CD4-positive, alpha-beta T cell treated with Interleukin-4 for 1 hour (primary cell): ENCODE measurements around the gene FRMD5.
A peak's percentile ranks its signal among the peaks of the same experiment; 100 is the strongest.
"Not testable (repeated sequence)": the region's sequence is repeated elsewhere in the genome, so short reads cannot be mapped to it uniquely, and the experiment has no call there.

Experiments used
- DNase-seq, 2 donors: peaks; one replicate each; pipeline ENCODE4 v3.0.0-alpha.2; 2020 to 2022

The FRMD5 gene

GRCh38 chr15:44029003-44029402 is 166.1 kb downstream of the FRMD5 start:
- no peak for DNase-seq

- no peak for DNase-seq
Observed at GRCh38 chr15:44028349-44028748, 166.7 kb downstream of the FRMD5 start.

DNA sequence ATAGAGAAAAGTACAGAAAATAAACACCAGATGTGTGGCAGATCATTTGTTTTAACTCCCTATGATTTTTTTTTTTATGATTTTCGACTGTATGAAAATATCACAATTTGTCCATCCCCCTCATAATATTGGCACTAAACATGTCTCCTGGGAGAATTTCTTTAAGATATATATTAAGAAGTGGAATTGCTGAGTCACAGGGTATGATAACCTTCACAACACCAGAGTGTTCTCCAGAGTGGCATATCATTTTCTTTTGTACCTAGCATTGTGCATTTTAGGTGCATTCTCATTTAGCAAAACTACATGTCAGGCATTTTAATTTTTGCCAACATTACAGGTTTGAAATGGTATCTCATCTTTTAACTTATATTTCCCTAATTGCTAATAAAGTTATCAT is 170.9 kb downstream of the FRMD5 start:
- DNase-seq, result no peak

DNA sequence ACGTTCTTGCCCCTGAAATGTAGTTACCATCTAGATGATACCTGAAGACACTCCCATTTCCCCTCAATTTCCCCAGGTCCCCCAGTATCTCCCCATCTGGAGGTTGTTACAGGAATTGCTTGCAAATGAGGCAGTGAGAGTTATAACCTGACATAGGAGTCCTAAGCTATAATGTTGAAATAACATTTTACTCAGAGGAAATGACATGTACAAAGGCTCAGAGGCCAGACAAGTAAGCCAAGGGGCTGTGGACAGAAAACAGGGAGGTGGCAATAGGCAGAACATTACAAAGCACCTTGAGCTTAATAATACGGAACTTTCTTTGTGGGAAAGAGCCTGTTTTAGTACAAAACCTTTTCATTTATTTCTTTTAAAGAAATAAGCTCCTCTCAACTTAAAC is 171.9 kb downstream of the FRMD5 start:
- DNase-seq, result no peak

DNA sequence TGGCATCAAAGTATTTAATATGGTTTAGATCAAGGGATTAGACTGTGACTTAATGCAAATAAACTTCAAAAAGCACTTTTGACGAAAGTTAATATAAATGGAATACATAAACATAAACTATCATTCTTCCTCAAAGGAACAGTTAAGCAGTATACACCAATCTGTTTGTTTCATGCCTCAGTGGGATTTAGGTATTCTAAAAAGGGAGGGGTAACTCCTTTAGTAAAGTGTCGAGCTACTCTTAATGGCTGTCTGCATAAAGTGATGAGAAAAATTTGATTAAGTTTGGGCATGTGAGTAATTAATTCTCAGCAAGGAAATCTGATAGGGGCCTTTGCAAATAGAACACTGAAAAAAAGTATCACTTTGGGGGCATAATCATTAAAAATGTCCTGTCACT is 176.9 kb downstream of the FRMD5 start:
- DNase-seq, result no peak

DNA sequence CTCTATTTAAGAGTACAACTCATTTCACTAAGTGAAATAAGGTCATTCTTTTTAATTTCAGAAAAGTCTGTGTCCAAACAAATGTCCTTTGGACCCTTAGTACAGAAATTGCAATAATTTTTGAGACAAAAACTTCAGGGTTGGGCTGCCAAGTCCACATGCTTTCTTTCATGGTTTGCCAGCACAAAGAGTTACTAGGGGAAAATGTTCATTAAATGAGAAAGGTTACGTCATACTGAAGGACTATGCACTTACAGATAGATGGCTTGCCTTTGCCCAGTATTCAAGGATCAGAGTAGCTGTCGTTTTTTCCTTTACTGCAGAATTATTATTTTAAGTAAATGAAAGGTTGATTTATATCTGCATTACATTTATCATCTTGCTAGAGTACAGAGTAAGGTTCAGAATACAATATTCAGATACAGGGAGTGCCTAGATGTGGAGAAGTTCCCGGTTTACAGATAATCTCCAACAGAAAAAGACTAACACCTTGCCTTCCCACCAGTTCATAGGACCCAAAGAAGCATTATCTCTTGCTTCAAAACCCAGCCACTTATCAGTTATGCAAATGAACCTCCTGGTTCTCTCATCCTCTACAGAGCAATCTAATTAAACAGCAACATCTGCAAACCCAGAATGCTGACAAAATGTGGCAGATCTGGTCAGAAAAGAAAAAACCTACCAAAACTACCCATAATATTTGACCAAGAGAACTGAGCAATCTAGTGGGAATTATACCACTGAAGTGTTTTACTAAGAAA is 179.3 kb downstream of the FRMD5 start:
- no peak for DNase-seq

DNA sequence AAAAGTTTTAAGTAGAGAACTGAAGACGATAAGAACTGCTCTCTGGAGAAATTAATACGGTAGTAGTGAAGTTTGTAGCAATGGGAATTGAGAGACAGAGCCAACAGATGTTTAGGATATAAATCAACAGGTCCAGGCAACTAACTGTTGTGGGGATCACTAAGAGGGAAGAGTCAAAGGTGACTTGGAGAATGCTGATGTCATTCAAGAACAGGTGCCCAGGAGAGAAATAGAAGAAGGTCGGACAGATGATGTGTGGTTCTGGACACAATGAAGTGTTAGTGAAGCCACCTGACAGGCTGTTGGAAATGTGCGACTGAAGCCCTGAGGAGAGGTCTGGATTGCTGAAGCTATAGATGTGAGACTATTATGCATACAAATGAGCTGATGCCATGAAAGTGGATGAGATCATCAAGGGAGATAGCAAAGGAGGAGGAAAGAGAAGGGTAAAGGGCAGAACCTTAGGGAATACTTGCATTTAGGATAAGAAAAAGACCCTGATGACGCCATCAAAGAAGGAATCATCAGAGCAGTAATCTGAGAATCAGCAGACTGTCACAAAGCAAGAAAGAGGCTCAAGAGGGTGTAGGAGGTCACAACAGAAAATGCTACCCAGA is 183.7 kb downstream of the FRMD5 start:
- DNase-seq, result no peak

- DNase-seq, result no peak
Observed at GRCh38 chr15:44010089-44010488, 185.0 kb downstream of the FRMD5 start.

DNA sequence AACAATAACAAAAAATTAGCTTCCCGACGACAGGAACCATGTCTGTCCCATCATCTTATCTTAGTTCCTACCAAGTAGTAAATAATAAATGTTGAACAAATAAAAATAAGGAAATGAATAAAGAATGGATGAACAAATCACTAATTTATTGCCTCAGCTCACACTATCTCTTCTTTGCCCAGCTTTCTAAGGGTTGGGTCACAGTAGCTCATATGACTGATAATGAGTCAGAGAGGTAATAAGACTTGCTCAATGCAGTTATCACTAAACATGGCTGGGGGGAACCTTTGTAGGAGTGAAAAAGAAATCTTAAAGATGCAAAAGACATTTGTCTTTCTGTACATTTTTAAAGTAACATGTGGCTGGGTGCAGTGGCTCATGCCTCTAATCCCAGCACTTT is 186.0 kb downstream of the FRMD5 start:
- no peak for DNase-seq

DNA sequence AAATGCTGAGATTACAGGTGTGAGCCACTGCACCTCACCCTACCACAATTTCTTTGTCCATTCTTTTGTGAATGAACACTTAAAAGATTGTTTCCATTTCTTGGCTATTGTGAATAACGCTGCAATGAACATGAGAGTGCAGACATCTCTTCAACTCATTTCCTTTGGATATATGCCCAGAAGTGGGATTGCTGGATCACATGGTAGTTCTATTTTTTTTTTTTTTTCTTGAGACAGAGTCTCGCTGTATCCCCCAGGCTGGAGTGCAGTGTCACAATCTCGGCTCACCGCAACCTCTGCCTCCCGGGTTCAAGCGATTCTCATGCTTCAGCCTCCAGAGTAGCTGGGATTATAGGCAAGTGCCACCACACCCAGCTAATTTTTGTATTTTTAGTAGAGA is 194.8 kb downstream of the FRMD5 start:
- DNase-seq, result not testable (repeated sequence)

GRCh38 chr15:43998607-43999006 is 196.5 kb downstream of the FRMD5 start:
- DNase-seq, result no peak

DNA sequence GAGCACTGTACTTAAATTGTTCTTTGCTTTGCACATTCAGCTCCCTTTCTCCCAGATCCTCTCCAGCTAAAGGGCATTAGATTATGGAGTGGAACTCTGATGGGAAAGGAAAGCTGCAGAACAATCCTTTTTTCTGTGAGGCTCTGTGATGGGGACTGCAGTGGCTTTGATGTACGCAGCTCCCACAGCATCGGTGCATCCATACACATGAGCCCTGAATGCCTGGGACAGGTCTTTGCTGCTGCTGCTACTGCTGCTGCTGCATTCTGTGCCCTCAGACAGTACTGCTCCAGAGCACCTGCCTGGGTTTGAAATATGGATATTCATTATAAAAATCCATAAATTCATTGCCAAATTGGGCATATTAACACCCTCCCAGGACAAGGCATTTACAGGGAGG is 203.9 kb downstream of the FRMD5 start:
- no peak for DNase-seq

DNA sequence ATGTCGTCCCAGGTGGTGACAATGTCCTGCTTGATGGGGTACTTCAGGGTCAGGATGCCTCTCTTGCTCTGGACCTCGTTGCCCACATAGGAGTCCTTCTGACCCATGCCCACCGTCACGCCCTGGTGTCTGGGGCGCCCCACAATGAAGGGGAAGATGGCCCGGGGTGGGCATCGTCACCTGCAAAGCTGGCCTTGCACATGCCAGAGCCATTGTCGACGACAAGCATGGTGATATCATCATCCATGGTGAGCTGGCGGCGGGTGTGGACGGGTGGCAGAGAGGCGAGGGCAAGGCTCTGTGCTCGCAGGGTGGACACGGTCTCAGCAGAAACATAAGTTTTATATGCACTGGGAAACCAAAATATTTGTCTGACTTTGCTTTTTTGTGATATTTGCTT is 205.1 kb downstream of the FRMD5 start:
- DNase-seq, result no peak

DNA sequence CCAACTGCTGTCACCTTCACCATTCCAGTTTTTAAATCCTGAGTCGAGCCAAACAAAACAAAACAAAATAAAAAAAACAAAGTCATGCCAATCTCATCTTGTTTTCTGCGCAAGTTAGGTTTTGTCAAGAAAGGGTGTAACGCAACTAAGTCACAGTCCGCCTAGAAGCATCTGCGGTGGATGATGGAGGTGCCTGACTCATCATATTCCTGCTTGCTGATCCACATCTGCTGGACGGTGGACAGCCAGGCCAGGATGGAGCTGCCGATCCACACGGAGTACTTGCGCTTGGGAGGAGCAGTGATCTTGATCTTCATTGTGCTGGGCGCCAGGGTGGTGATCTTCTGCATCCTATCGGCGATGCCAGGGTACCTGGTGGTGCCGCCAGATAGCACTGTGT is 206.2 kb downstream of the FRMD5 start:
- no peak for DNase-seq

DNA sequence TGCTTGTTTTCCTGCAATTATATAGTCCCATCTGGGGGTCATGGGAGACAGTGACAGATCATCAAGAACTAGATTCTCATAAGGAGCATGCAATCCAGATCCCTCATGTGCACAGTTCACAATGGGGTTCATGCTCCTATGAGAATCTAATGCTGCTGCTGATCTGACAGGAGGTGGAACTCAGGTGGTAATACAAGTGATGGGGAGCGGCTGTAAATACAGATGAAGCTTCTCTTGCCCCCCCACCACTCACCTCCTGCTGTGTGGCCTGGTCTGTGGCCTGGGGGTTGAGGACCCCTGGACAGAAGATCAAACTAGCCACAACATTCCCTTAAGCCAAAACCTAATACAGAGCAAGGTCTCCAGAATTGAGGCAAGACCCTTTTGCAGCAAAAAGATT is 207.1 kb downstream of the FRMD5 start:
- DNase-seq, result no peak

DNA sequence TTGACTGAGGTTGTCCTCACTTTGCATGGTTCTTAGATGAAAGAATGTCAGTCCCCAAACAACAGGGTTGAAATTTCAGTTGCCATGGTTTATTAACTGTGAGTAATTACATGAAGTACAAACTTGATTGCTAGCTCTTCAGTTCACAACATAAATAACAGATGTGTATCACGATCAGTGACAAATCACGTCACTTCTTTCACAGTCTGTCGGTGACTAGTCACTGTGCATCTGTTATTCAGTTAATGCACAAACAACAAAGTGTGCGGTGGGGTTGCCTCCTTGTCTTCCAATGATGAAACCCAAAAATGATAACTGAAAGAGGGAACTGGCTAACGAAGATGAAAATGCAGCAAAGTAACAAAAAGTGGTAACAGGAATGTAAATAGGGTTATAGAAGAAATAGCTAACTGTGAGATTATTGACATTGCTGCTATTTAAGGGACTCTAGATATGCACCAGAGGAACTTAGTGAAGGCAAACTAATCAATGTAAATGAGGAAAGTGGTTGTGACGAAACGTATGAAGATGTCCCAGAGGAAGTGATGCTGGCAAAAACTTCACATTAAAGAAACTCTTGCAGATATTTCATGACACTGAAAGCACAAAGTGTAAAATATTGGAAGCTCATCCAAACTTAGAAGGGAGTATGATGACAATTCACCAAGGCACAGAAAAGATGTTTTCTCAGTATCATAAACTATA is 208.9 kb downstream of the FRMD5 start:
- DNase-seq, result no peak

DNA sequence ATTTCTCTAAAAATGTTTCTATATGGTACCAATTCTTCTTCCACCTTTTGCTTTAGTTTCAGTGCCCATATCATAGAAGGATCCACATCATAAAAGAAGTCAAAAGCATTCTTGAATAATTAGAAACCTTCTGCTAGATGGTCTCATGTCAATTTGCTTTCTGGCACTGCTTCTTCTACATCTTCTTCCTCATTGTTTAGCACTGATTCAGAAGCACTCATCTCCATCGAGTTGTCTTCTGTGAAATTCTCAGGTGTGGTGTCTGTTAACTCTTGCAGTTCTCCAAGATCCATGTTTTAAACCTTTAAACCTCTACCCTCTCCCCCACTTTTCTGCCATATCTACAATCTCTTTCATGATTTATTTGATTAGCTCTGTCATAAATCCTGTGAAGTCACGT is 213.5 kb downstream of the FRMD5 start:
- no peak for DNase-seq

GRCh38 chr15:43977072-43977884 is 217.8 kb downstream of the FRMD5 start:
- DNase-seq, result peak; percentile 29 to 38

DNA sequence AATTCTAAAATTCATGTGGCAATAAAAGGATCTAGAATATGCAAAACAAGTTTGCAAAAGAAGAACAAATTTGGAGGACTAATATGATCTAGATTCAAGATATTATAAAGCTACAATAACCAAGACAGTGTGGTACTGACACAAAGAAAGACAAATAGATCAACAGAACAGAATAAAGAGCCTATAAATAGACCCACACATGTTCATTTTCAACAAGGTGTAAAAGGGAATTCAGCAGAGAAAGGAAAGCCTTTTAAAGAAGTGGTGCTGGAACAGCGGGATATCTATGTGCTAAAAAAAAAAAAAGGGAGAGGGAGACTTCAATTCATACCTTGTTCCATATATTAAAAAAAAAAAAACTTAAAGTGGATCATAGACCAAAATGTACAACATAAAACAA is 219.3 kb downstream of the FRMD5 start:
- no peak for DNase-seq

DNA sequence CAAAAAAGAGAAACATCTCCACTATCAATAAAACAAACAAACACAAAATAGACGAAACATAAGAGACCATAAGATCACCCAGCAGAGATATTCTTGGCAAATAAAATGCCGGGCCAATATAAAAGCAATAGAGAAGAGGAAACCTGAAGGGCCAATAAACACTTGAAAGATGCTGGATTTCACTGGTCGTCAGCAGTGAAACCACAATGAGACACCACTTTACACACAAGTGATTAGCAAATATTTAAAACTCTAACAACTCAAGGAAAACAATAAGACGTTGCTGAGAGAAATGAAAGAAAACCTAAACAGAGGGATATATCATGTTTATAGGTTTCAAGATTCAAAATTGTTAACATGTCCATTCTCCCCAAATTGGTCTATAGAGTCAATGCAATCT is 219.7 kb downstream of the FRMD5 start:
- DNase-seq, result no peak

- DNase-seq, result no peak
Observed at GRCh38 chr15:43974852-43975251, 220.2 kb downstream of the FRMD5 start.

DNA sequence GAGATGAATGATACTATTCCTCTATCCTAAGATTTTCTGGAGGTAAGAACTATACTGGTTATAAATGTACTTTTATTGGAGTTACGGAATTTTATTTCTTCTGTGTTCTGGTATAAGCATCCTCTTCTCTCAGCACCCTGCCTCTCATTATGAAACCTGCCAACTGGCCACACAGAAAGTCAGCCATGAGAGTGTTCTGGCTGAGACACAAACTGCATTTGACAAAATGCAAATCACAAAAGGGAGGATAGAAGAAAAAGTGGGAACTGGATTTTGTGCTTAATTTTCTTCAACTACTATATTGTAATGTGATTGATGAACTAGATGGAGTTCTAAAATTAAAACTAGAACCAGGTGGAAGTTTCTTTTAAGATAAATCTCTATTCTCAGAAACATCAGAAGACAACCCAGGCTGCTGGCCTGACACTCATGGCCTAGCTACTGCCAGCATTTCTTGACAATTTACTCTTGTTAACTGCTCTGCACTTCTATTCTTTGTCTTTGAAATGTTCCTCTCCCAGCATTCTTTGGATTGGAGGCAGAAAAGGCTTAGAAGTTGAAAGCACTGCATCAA is 225.2 kb downstream of the FRMD5 start:
- DNase-seq, result no peak

- DNase-seq, result no peak
Observed at GRCh38 chr15:43968551-43968950, 226.5 kb downstream of the FRMD5 start.
